HuH-7 (cell line): ENCODE data around the gene MLN.
A peak's percentile ranks its signal among the peaks of the same experiment; 100 is the strongest.

Experiments used
- DNase-seq: peaks from one replicate; pipeline ENCODE4 v3.0.0; 2011; ENCODE audit warnings: low spot score

Gene MLN

GRCh38 chr6:33788694-33789549 is 14.9 kb downstream of the MLN start, which contains the start of gene LEMD2:
LEMD2 (minus strand) TSS chr6:33789130; CDS start chr6:33789116, 14 bp downstream.
- DNase-seq, result peak; percentile 86

- DNase-seq, result peak; percentile 53
These were observed 15.7 kb downstream of the MLN start for GRCh38 chr6:33787954-33788693.

GRCh38 chr6:33787346-33787953 is 16.4 kb downstream of the MLN start:
- DNase-seq, result no peak

GRCh38 chr6:33786736-33787135 is 17.1 kb downstream of the MLN start:
- DNase-seq, result no peak

- no peak for DNase-seq
These were observed 18.0 kb downstream of the MLN start for GRCh38 chr6:33785778-33786177.

GRCh38 chr6:33784787-33785186 is 19.0 kb downstream of the MLN start:
- no peak for DNase-seq

GRCh38 chr6:33783781-33784520 is 19.9 kb downstream of the MLN start:
- no peak for DNase-seq

GRCh38 chr6:33782561-33782960 is 21.2 kb downstream of the MLN start:
- no peak for DNase-seq

- DNase-seq, result no peak
These were observed 22.4 kb downstream of the MLN start for GRCh38 chr6:33781131-33781975.

- no peak for DNase-seq
These were observed 23.9 kb downstream of the MLN start for GRCh38 chr6:33779895-33780294.

- no peak for DNase-seq
These were observed 24.5 kb downstream of the MLN start for GRCh38 chr6:33779290-33779689.

GRCh38 chr6:33778444-33779121 is 25.2 kb downstream of the MLN start:
- DNase-seq, result no peak

- DNase-seq, result no peak
These were observed 26.1 kb downstream of the MLN start for GRCh38 chr6:33777398-33778388.

- DNase-seq, result no peak
These were observed 27.0 kb downstream of the MLN start for GRCh38 chr6:33776764-33777163.

- DNase-seq, result no peak
These were observed 27.6 kb downstream of the MLN start for GRCh38 chr6:33776186-33776585.

GRCh38 chr6:33774774-33775173 is 29.0 kb downstream of the MLN start:
- no peak for DNase-seq

GRCh38 chr6:33772902-33773472 is 30.8 kb downstream of the MLN start:
- no peak for DNase-seq

- no peak for DNase-seq
These were observed 31.5 kb downstream of the MLN start for GRCh38 chr6:33772082-33772830.
